SHP77 treated with DMSO at 0.1 percent for 48 hours (cell line): ENCODE results near the gene CD22.

Source experiments
- DNase-seq: peaks from one replicate; lab custom pipeline; 2025; lab: John Stamatoyannopoulos, UW

The CD22 gene

GRCh38 chr19:35388277-35389054 is 59.5 kb downstream of the CD22 start:
- no peak for DNase-seq

- DNase-seq, result no peak
Measured at GRCh38 chr19:35389192-35389861, 60.3 kb downstream of the CD22 start.

GRCh38 chr19:35392742-35393715 is 64.0 kb downstream of the CD22 start:
- no peak for DNase-seq

GRCh38 chr19:35395382-35396199 is 66.6 kb downstream of the CD22 start:
- no peak for DNase-seq

GRCh38 chr19:35396240-35396885 is 67.4 kb downstream of the CD22 start:
- DNase-seq, result no peak
